Pancreas (tissue), 10 donors: ENCODE measurements around the gene GALNT11. TPM values are rescaled to one million over a fixed set of nuclear protein-coding genes. Genes with fewer than 3 reads are reported as not detected.

Experiments
- ATAC-seq, 4 donors: fragments of 200-7000 bp; cut with Tn5 transposase; one replicate each; pipeline versions ENCODE4 v1.8.0 to v1.9.1; 2020; ENCODE audit warnings: mild to moderate bottlenecking in 4 of 4, moderate library complexity in 4 of 4
- DNase-seq, 6 donors: peaks; one replicate each; pipeline ENCODE4 v3.0.0-alpha.2; 2020
- FAIRE-seq: peaks from 2 replicates; lab custom pipeline; 2012; peaks lifted over from hg19 to GRCh38; lab: Jason Lieb, UNC
- H3K27ac ChIP-seq, 4 donors: fragments of 200-600 bp; sonication (generic); 1 replicate in 3 of 4; 2 replicates in 1 of 4; pipeline versions ENCODE4 v1.5.0 to v1.8.0; 2020
- H3K27me3 ChIP-seq, 4 donors: fragments of 200-600 bp; one replicate each; pipeline ENCODE4 v1.8.0; 2021
- H3K36me3 ChIP-seq, 3 donors: fragments of 200-600 bp; sonication (generic) in 1 of 3; one replicate each; pipeline versions ENCODE4 v1.5.0 to v1.8.0; 2020 to 2021
- H3K4me1 ChIP-seq, 3 donors: fragments of 200-600 bp; one replicate each; pipeline ENCODE4 v1.8.0; 2021
- H3K4me3 ChIP-seq, 4 donors: fragments of 200-600 bp; sonication (generic) in 2 of 4; one replicate each; pipeline versions ENCODE4 v1.5.0 to v1.8.0; 2020 to 2021
- H3K9me3 ChIP-seq, 4 donors: fragments of 200-600 bp; one replicate each; pipeline ENCODE4 v1.8.0; 2021
- WGBS, 2 donors: extraction: QIAGEN DNeasy Blood & Tissue Kit; methylation state at CpG; one replicate each; pipeline ENCODE4 v1.1.7; 2013; 5-methylcytosine and 5-hydroxymethylcytosine counted together
- intact Hi-C, 3 donors: fragments of 100-400 bp; cut with DNase I; formaldehyde crosslinking; loops; one replicate each; pipeline versions ENCODE4 v1.11.1 to v1.14.2; 2022
- polyA plus RNA-seq, 2 donors: library from polyadenylated mRNA; stranded (reverse); fragments of 200-250 nt; gene quantifications; one replicate each; pipeline ENCODE4 v1.2.3, GENCODE V29; 2013
- total RNA-seq, 6 donors: library from RNA; stranded (reverse); fragmentation: NEBNext Ultra II Directional in 4 of 6; extraction: Animal tissue kit (Norgen Biotek cat#: 25700) in 4 of 6; gene quantifications; one replicate each; pipeline versions ENCODE4 v1.2.1 to v1.2.4, GENCODE V29; 2021 to 2023
- TF ChIP-seq, protein P1 (sequence below), 4 donors: fragments of 200-600 bp; sonication (generic) in 3 of 4; IDR thresholded peaks; one replicate each; pipeline versions ENCODE4 v1.5.0 to v1.8.0; 2021; ENCODE audit warnings: antibody characterized with exemption in 4 of 4
- donor health status: healthy with polysubstance abuse.
- donor health status: DM: no; HTN: no; CAD: no; lungs with moderate emphysema.
- donor health status: DM: no; HTN: no; CAD: no.
- donor health status: control.
- donor health status: control.
- donor health status: Bipolar disorder and iron deficiency.
- donor health status: DM: yes; HTN: yes; CAD: no.
- donor health status: DM: no; HTN: no; CAD: no.
- donor health status: DM: no; HTN: no; CAD: no.
- donor health status: DM: yes; HTN: yes; CAD: no.

Gene GALNT11
- total and polyA plus RNA-seq, 8 donors, result 12.9 to 36.3 (median 26.9) TPM

DNA sequence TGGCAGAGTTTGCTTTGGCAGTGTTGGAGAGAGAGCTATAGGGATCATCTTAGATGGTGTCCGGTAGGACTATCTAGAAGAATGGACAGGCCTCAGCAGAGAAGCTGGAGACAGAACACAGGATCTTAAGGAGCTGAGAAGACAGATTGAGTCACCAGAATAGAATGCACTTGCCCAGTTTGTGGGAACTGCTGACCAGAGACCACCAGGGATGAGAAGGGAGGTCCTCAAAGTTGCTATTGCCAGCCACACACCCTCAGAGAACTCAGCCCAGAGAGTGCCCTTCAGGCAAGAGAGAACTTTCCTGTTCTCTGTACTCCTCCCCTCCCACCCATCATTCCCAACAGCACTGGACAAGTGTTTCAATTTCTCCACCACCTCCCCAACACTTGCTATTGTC, 25.3 kb upstream of the GALNT11 start:
- no peak for ATAC-seq
- 90 to 94% methylated on average over 1 of the region's 1 CpG for WGBS, 2 donors
- intact Hi-C loops, result no loop called here
- DNase-seq, result no peak
- H3K36me3 ChIP-seq, result no peaks in the 10 kb centered on the region
- no peak overlapping the region for H3K27ac ChIP-seq
- H3K4me1 ChIP-seq, result no peaks in the 10 kb centered on the region
- no peaks in the 10 kb centered on the region for H3K27me3 ChIP-seq
- FAIRE-seq, result no peak
- no peak overlapping the region for H3K4me3 ChIP-seq
- TF ChIP-seq, protein P1, sequence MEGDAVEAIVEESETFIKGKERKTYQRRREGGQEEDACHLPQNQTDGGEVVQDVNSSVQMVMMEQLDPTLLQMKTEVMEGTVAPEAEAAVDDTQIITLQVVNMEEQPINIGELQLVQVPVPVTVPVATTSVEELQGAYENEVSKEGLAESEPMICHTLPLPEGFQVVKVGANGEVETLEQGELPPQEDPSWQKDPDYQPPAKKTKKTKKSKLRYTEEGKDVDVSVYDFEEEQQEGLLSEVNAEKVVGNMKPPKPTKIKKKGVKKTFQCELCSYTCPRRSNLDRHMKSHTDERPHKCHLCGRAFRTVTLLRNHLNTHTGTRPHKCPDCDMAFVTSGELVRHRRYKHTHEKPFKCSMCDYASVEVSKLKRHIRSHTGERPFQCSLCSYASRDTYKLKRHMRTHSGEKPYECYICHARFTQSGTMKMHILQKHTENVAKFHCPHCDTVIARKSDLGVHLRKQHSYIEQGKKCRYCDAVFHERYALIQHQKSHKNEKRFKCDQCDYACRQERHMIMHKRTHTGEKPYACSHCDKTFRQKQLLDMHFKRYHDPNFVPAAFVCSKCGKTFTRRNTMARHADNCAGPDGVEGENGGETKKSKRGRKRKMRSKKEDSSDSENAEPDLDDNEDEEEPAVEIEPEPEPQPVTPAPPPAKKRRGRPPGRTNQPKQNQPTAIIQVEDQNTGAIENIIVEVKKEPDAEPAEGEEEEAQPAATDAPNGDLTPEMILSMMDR (IDR thresholded peaks at IDR 0.05), result no peak
- H3K9me3 ChIP-seq, result no peaks in the 10 kb centered on the region

DNA sequence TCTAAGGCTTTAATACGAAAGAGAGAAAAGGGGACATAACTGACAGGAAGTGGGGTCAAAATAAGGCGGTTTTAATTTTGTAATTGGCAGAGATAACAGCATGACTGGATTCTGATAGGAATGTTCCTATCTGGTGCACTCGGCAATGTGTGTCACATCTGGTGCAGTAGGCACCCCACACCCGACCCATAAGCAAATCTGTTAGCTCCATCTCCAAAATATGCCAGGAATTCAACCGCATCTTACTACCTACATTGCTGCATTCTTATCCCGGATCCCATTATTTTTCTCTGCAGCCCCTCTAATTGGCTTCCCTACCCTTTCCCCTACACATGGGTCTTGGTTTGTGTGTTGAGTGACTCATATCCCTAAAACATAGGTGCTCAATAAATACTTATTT, 19.1 kb upstream of the GALNT11 start:
- ATAC-seq (no peak), FAIRE-seq (no peak), DNase-seq (no peak)
- Histone ChIP-seq H3K27me3 (no peaks in the 10 kb centered on the region), H3K9me3 (no peaks in the 10 kb centered on the region), H3K4me1 (no peaks in the 10 kb centered on the region), H3K4me3 (no peak overlapping the region), H3K36me3 (no peaks in the 10 kb centered on the region), H3K27ac (no peak overlapping the region)
- TF ChIP-seq, protein P1 (IDR thresholded peaks at IDR 0.05), result no peak
- 73 to 79% methylated on average over 6 of the region's 6 CpGs for WGBS, 2 donors
- intact Hi-C loops, result no loop called here

DNA sequence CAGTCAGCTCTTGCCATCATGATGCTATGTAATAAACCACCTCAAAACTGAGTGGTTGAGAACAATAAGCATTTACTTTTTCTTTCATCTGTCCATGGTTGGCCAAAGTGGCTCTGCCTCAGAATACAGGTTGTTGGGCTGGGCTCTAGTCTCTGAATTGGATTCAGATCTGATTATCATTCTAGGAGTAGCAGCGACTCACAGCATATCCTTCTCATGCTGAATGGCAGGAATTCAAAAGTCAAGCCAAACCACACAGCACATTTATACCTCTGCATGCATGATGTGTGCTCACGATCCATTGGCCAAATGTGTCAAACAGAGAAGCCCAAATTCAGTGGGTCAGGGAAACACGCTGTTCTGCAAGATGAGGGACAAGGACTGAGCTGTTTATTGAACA, 13.6 kb upstream of the GALNT11 start:
- Histone ChIP-seq H3K4me1 (no peaks in the 10 kb centered on the region), H3K27me3 (no peaks in the 10 kb centered on the region), H3K9me3 (no peaks in the 10 kb centered on the region), H3K4me3 (no peak overlapping the region), H3K27ac (no peak overlapping the region), H3K36me3 (no peaks in the 10 kb centered on the region)
- TF ChIP-seq, protein P1 (IDR thresholded peaks at IDR 0.05), result no peak
- FAIRE-seq (no peak), ATAC-seq (no peak), DNase-seq (no peak)
- WGBS, 2 donors, result 49 to 54% methylated on average over 3 of the region's 3 CpGs
- intact Hi-C loops, result no loop called here

DNA sequence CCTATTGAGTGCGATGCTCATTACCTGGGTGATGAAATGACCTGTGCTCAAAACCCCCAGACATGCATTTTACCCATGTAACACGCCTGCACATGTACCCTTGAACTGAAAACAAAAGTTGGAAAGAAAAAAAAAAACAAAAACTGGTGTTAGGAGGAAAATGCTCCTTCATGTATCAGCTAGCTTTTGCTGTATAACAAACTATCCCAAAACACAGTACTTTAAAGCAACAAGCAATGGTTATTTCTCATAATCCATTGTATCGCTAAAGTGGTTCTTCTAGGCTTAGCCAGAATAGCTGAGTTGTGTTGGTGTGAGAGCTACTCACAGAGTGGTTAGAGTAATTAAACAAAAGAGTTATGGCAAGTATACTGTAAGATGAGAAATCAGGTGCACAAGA, 12.2 kb upstream of the GALNT11 start:
- Histone ChIP-seq H3K36me3 (no peaks in the 10 kb centered on the region), H3K27ac (no peak overlapping the region), H3K4me1 (no peaks in the 10 kb centered on the region), H3K9me3 (no peaks in the 10 kb centered on the region), H3K4me3 (no peak overlapping the region), H3K27me3 (no peaks in the 10 kb centered on the region)
- TF ChIP-seq, protein P1 (IDR thresholded peaks at IDR 0.05), result no peak
- no peak for FAIRE-seq
- DNase-seq, result no peak
- WGBS, 2 donors, result 98 to 100% methylated on average over 3 of the region's 3 CpGs
- ATAC-seq, result no peak
- intact Hi-C loops, result no loop called here

DNA sequence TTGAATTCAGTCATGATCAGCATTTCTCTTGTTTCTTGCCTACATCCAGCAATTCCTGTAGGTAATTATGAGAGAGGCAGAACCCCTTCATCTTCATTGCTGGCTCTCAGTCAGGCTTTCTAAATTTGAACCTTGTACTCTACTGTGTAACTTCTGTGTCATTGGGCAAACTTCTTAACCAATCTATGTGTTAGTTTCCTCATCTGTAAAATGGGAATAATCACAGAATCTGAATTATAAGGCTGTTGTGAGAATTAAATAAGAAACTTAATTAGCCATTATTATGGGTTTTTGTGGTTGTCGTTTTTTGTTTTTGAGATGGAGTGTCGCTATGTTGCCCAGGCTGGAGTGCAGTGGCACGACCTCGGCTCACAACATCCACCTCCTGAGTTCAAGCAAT, 11.5 kb upstream of the GALNT11 start:
- WGBS, 2 donors, result 97 to 99% methylated on average over 4 of the region's 4 CpGs
- FAIRE-seq (no peak), DNase-seq (no peak), ATAC-seq (no peak)
- H3K9me3 ChIP-seq, result no peaks in the 10 kb centered on the region
- H3K27me3 ChIP-seq, result no peaks in the 10 kb centered on the region
- TF ChIP-seq, protein P1 (IDR thresholded peaks at IDR 0.05), result no peak
- H3K36me3 ChIP-seq, result no peaks in the 10 kb centered on the region
- H3K27ac ChIP-seq, result no peak overlapping the region
- no peak overlapping the region for H3K4me3 ChIP-seq
- intact Hi-C loops, result no loop called here
- no peaks in the 10 kb centered on the region for H3K4me1 ChIP-seq
